EL (cell line): ENCODE measurements around the gene PAM.
"Not testable (repeated sequence)": the region's sequence is repeated elsewhere in the genome, so short reads cannot be mapped to it uniquely, and the experiment has no call there.

Experiments used
- DNase-seq: peaks from one replicate; pipeline ENCODE4 v3.0.0-alpha.2; 2016

Gene PAM

DNA sequence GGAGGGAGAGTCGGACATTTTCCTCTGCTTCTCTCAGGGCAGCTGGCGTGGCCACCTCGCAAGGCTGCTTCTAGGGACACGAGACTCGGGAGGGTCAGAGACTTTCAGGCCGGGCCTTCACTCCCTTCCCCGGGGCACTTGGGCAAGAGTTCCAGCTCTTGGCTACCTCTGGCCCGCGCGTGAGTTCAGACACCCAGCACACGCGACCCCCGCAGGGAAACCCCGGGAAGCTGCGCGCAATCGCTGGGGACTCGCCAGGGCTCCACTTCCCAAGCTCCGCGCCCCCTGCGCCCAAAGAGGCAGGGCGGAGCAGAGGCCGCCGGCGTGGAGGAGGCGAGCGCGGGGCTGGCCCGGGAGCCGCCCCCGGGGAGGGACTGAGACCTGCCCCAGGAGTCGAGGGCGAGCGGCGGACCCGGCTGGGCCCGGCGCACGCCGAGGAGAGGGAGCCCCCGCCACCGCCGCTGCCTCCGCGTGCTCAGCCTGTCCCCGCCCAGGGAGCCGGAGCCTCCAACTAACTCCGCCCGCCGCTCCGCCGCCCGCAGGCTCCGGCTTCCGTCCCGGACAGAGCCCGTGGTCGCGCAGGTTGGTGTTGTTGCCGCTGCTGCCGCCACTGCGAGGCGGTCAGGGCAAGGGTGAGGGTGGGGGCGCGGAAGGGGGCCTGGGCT, at the start of gene PAM:
Gene PAM (plus strand): TSS at position 539 of the 665 bp plus-strand sequence. CDS start 110,891 bp downstream, outside the sequence.
- DNase-seq = peak; percentile 88

DNA sequence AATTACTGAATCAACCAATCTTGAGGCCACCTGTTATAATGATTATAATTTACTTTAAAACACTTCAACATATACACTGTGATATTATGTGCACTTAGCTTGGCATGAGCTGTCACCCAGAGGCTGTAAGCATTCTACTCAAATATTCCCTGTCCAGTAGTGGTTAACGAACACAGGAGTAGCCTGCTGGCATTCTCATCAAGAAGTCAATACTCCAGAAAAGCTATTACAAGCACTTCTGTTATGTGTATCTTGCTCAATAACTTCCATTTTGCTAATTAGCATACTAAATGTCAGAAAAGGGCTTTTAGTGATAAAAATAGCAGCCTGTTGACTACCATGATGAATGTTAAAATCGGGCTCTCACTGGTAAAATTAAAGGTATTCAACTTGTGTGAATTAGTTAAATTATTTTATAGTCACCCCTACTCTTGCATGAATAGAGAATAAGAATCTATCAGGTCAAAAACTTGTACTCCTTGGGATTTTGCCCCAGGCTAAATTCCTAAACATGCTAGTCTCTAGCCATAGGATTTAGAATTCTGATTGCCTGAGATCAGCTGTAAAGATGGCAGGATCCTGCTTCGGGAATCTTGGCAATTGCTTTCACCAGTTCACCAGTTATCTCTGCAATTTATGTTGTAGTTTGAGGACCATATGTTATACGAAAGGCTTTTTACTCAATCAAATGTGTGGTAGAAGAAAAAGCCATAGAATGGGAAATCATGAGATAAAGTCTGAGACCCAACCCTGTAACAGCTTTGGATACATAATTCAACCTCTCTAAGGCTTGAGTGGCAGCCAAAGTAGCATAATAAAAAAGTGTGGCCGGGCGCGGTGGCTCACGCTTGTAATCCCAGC, 43.4 kb upstream of the PAM start:
- peak; percentile 82 for DNase-seq

- no peak for DNase-seq
Observed at GRCh38 chr5:102713278-102713677, 41.8 kb upstream of the PAM start.

DNA sequence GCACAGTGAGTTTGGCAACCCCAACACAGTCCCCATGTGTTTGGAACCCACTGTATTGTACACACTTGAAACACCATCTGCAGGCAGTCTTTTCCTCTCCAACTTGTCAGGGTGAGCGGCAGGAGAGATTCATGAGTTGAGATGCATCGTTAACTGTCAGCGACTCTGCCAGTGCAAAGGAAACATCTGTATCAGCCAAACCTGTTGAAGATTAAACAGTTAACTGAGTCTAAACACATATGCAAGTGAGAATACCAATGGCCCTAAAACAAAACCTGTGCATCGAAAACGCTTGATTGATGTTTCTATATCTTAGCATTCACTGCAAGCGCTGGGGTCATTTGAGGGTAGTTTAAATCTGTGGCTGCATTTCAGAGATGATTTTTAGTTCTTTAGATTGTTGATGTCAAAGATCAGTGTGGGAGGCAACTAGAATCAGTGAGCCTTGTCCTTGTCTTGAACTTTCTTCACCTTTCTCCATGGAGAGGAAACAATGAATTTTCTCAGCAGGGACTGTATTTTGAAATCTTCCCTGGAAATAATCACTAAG, 41.3 kb upstream of the PAM start:
- DNase-seq = no peak

DNA sequence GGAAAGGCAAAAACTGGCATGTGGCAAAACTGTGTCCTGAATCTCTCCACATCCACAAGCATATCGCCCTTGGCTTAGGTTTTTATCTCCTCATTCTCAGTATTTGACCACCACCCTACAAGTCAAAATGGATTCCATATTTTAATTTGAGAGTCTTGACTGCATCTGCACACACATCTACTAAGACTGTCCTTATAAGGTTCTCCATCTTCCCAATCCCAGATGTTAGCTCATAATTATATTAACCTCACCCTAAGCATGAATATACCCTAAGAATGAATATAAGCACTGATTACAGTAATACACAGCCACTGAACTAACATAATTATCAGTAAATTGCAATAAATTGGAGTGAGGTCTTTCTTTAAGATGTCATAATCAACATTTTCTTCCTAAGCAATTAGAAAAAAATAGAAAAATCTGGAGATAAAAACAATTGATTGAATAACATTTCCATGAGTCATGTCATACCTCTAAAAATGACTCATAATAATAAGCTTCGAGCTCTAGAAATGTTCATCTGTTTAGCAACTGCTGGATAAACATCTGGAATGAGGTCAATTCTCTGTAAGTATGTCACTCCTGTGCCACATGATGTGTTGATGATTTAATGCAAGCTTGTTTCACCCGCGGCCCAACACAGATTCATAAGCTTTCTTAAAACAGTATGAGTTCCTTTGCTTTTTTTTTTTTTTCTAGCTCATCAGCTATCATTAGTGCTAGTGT, 39.9 kb upstream of the PAM start:
- DNase-seq = peak; percentile 90

DNA sequence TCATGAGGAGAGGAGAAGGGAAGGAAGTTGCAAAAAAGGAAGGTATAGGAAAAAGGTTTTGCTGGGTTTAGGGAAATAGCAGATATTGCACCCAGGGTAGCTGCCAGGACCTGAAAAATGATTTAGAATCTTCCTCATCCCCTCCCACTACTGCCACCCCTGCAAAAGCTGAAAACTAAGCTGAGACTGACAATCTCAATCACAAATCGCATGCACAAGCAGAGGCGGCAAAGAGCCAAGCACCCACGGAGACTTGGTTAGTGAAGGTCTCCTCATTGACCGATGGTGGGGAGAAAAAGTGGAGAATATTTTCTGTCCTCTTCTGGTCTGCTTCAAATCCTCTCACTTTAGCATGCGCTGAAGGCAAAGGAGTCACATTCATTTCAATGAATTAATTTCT, 39.1 kb upstream of the PAM start:
- no peak for DNase-seq

DNA sequence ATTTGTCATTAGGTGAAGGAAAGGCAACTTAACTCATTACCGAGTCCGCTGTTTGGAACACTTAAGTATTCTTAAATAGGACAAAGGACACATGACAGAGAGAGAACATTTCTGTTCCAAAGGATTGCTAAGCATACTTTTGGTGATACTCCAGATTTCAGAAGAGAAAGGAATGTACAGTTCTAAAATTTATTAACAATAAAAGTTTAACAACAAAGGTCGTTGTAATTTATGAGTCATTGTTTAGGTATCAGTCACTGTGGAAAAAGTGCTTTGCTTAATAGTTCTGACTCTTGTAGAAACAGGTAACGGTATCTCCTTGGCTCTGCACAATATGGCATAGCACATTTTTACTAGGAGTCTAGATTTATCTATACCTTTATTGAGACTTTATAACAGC, 36.3 kb upstream of the PAM start:
- DNase-seq = peak; percentile 33

DNA sequence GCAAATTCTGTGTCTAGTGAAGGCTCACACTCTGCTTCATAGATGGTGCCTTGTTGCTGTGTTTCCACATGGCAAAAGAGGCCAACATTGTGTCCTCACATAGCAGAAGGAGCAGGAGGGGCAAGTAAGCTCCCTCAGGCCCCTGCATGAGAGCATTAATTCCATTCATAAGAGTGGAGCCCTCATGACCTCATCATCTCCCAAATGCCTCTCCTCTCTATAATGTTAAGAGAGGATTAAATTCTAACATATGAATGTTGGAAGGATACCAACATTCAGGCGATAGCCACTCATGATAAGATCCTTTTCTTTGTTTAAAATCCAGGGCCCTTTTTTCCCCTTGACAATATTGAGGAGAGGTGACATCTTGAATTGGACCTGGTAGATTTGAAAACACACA, 35.2 kb upstream of the PAM start:
- peak; percentile 26 for DNase-seq

- DNase-seq = no peak
Observed at GRCh38 chr5:102720969-102721368, 34.1 kb upstream of the PAM start.

DNA sequence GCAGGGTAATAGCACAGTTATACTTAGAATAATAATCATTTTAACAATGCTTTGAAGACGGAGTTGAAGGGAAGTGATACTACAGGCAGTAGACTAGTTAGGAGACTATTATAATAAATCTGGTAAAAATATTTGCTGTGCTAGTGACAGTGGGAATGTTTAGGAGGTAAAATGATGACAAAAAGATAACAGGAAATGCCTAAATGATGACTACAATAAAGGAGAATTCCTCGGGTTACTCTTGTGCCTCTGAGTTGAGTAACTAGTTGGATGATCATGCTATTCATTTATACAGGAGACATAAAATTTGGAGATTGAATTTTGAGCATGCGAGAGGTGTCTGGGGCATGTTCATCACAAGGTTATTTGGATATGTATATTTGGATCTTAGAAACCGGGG, 32.2 kb upstream of the PAM start:
- peak; percentile 87 for DNase-seq

DNA sequence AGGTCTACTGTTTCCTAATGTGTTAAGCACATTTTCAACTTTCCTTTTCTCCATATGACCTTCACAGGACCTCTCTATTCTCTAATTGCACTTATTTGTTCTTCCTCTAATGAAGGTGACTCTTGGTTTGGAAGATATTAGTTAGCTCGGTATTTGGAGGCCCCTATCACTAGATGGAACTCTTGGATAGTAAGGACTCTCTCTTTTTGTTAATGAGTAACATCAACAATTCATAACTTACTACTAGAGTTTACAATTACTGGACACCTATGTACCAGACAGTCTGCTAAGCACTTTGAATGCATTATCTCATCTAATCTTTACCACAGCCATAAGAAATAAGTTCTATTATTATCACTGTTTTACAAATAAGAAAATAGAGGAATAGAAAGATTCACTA, 23.4 kb upstream of the PAM start:
- DNase-seq = no peak

GRCh38 chr5:102733534-102733933, 21.6 kb upstream of the PAM start:
- no peak for DNase-seq

DNA sequence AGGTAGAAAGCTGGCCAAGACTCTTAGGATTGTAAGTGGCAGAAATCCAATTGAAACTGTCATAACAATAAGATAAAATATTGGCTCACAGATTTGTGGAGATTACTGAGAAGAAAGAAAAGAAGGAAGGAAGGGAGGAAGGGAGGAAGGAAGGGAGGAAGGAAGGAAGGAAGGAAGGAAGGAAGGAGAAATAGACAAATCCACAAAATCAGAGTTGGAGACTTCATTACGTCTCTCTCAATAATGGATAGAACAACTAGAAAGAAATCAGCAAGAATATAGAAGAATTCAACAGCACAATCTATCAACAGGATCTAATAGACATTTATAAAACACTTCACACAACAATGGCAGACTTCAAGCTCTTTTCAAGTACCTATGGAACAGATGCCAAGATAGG, 17.9 kb upstream of the PAM start:
- DNase-seq = no peak

DNA sequence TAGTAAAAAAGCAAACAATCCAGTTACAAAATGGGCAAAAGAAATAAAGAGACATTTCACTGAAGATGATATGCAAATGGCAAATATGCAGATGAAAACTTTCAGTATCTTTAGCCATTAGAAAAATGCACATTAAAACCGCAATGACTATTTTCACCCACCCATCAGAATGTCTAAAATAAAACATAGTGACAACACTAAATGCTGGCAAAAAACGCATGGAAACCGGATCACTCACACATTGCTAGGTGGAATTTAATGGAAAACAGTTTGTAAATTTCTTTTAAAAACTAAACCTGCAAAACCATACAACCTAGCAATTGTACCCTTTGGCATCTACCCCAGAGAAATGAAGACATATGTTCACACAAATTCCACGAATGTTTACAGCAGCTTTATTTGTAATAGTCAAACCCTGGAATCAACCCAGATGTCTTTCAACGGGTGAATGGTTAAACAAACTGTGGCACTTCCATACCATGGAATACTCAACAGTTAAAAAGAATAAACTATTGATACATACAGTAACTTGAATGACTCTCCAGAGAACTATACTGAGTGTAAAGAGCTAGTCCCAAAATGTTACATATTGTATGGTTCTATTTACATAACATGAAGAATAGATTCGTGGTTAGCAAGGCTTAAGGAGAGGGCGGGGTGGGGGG, 17.2 kb upstream of the PAM start:
- no peak for DNase-seq

- no peak for DNase-seq
Observed at GRCh38 chr5:102740515-102740914, 14.6 kb upstream of the PAM start.

GRCh38 chr5:102742215-102742614, 12.9 kb upstream of the PAM start:
- DNase-seq = no peak

DNA sequence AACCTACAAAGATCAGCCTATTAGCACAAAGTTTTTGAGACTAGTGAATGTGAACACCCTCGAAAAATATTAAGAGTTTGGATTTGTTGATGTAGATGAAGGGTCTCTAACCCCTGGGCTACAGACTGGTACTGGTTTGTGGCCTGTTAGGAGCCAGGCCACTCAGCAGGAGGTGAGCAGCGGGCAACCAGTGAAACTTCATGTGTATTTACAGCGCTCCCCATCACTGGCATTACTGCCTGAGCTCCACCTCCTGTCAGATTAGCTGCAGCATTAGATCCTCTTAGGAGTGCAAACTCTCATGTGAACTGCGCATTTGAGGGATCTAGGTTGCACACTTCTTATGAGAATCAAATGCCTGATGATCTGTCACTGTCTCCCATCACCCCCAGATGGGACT, 11.2 kb upstream of the PAM start:
- DNase-seq = no peak

GRCh38 chr5:102747386-102748166, 7.5 kb upstream of the PAM start:
- no peak for DNase-seq

DNA sequence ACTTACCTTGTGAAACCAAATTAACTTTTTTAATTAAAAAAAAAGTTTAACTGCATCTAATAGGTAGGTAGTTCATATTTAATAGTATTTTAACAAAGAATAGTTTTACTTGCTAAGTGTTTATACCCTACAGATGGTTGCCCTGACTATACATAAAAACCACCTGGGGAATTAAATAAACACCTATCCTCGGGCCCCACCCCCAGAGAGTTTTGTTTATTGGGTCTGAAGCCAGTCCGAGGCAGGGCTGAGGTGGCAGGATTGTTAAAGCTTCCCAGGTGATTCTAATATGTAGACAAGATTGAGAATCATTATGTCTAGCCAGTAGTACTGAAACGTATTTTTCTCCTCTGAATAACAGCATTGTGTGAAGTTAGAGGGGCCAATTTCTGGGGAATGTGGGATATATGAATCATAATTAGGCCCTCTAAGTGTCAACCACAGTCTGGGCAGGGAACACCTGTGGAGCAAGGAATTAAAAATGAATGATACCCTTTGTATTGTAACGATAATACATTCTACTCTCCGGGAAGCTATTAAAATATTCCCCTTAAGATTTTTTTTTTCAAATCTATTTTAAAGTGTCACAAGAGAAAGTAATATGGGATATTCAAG, 5.6 kb upstream of the PAM start:
- no peak for DNase-seq

DNA sequence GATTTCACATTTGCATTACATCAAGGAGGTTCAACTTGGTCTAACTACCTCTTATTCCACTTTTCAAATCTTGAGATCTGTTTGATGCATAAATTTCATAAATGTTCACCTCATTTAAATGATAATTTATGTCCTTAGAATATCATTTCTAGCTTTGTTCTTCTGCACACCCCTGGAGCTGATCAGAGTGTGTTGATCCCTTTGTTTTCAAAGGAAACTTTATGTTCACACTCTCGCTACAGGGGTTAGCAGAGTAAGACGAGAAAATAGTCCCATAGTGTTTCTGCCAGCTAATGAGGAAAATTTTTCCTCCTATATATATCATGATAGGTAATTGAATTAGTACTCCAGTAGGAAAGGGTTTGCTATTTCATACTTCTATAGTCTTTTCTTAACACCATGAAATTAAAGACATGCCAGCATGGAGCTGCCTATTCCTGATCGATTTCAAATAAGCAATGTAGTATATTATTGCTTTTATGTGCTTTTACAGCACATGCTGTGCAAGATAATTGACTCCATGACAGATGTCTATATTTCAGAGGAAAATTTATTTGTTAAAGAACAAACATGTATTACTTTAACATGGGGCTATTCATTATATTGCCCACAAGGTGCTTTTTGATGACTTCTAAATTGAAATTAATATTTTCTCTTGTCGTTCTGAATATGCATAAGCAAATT, 4.8 kb upstream of the PAM start:
- DNase-seq = no peak

- DNase-seq = not testable (repeated sequence)
Observed at GRCh38 chr5:102751903-102752376, 3.2 kb upstream of the PAM start.
